ENCODE data around the gene LUC7L2. TPM values are rescaled to one million over a fixed set of nuclear protein-coding genes. Genes with fewer than 3 reads are reported as not detected.

LUC7L2 gene
- total and polyA plus RNA-seq, 2 donors (not counting 1 experiment from before 2014, with no cell fraction given): 26.5 to 142 TPM

- no peaks in the 10 kb centered on the region for H3K27me3 ChIP-seq (replicated peaks in 1 of 4; ENCODE audit: control extremely low read depth in 1 of 4, control insufficient read depth in 3 of 4, insufficient read depth in 4 of 4, low read length in 3 of 4)
- Mint-ChIP-seq H3K4me3 (peak overlapping the region; percentile 99), H3K27me3 (no peaks in the 10 kb centered on the region), H3K9me3 (ENCODE audit: insufficient read depth) (no peaks in the 10 kb centered on the region), H3K27ac (peak overlapping the region; percentile 100), H3K4me1 (peaks cover 49% of the 10 kb centered on the region)
- H3K9me3 ChIP-seq (ENCODE audit: control extremely low read depth in 1 of 3, control insufficient read depth in 2 of 3, insufficient read depth in 1 of 3, low read length in 2 of 3): no peaks in the 10 kb centered on the region
- ATAC-seq (ENCODE audit: low read depth) (no peak), DNase-seq (no peak)
- intact Hi-C loops (cut with micrococcal nuclease): loop anchor here (5.0 kb wide), 1 partner anchor 1359 kb away; the partner anchor contains the start of gene CREB3L2
- 0% methylated on average over 1 of the region's 2 CpGs for WGBS (ENCODE audit: insufficient coverage)
- H3K4me3 ChIP-seq (ENCODE audit: control extremely low read depth in 1 of 5, extremely low read depth in 1 of 5, insufficient read depth in 1 of 5, low read depth in 2 of 5, low read length in 4 of 5): peak overlapping the region; percentile 91 to 96 (median 96)
- peak overlapping the region; percentile 98 to 99 for H3K27ac ChIP-seq (ENCODE audit: low read length in 2 of 2)
- H3K4me2 ChIP-seq (replicated peaks; ENCODE audit: low read depth, low read length, poor library complexity, severe bottlenecking): peak overlapping the region; percentile 87
- H4K20me1 ChIP-seq (ENCODE audit: control insufficient read depth, insufficient read depth, low read length, poor library complexity, severe bottlenecking): peaks cover 41% of the 10 kb centered on the region
- peaks cover 61% of the 10 kb centered on the region for H3K79me2 ChIP-seq (ENCODE audit: control insufficient read depth, insufficient read depth, low read length)
- POLR2A ChIA-PET: interaction anchor here (0.7 kb wide), 2 partner anchors 17 to 21 kb away, joined by 3 to 9 read pairs; no protein-coding TSS in a partner anchor
- H3K36me3 ChIP-seq (replicated peaks in 1 of 2; ENCODE audit: control extremely low read depth in 1 of 2, control insufficient read depth in 1 of 2, extremely low read depth in 1 of 2, insufficient read depth in 2 of 2, low read length in 1 of 2): peaks cover 7 to 13% of the 10 kb centered on the region in 2 experiments
- CTCF ChIA-PET: interaction anchor here (2.5 kb wide), 1 partner anchor 21 kb away, joined by 16 read pairs; the partner anchor contains the start of gene FMC1
- H3K9ac ChIP-seq (ENCODE audit: low read length): peak overlapping the region; percentile 95
- peak overlapping the region; percentile 90 for H2AFZ ChIP-seq (ENCODE audit: insufficient read depth, low read depth, low read length, poor library complexity, severe bottlenecking)
- H3K4me1 ChIP-seq (ENCODE audit: control insufficient read depth in 2 of 2, insufficient read depth in 2 of 2, low read length in 2 of 2): peaks cover 7 to 24% of the 10 kb centered on the region in 2 donors
- TF ChIP-seq EZH2 (IDR thresholded peaks at IDR 0.05; ENCODE audit: borderline replicate concordance, insufficient read depth, low read depth, low read length, poor library complexity, severe bottlenecking) (no peak), CTCF (IDR thresholded peaks at IDR 0.05) (no peak)
Observed at GRCh38 chr7:139360948-139361307, 1.2 kb downstream of the LUC7L2 start.

DNA sequence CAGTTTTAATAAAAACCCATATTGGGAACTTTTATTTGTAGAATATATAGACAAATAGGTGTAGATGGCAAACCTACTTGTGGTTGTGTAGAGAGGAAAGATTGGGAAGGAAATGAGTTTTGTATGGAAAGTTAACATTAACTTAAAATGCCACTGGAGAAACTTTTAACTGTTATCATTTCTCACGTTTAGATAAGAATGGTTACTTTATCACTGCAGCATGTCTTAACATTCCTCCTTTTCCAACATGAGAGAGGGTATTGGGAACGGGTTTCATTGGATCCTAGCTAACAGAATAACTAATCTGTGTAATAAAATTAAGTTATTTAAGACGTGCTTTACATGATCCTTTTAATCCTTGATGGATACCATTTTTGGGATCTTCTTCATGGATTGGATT lies 1.8 kb downstream of the LUC7L2 start:
- H3K4me2 ChIP-seq (replicated peaks; ENCODE audit: low read depth, low read length, poor library complexity, severe bottlenecking): peak overlapping the region; percentile 87
- peaks cover 67% of the 10 kb centered on the region for H3K79me2 ChIP-seq (ENCODE audit: control insufficient read depth, insufficient read depth, low read length)
- H3K27me3 ChIP-seq (replicated peaks in 1 of 4; ENCODE audit: control extremely low read depth in 1 of 4, control insufficient read depth in 3 of 4, insufficient read depth in 4 of 4, low read length in 3 of 4): no peaks in the 10 kb centered on the region
- H3K9me3 ChIP-seq (ENCODE audit: control extremely low read depth in 1 of 3, control insufficient read depth in 2 of 3, insufficient read depth in 1 of 3, low read length in 2 of 3): no peaks in the 10 kb centered on the region
- peaks cover 47% of the 10 kb centered on the region for H4K20me1 ChIP-seq (ENCODE audit: control insufficient read depth, insufficient read depth, low read length, poor library complexity, severe bottlenecking)
- peak overlapping the region; percentile 95 for H3K9ac ChIP-seq (ENCODE audit: low read length)
- ChIA-PET CTCF (no interaction called here), POLR2A (no interaction called here)
- intact Hi-C loops (cut with micrococcal nuclease): loop anchor here (5.0 kb wide), 1 partner anchor 1359 kb away; the partner anchor contains the start of gene CREB3L2
- ATAC-seq (ENCODE audit: low read depth) (no peak), DNase-seq (no peak)
- no peak overlapping the region for H3K27ac Mint-ChIP-seq
- TF ChIP-seq CTCF (IDR thresholded peaks at IDR 0.05) (no peak), EZH2 (IDR thresholded peaks at IDR 0.05; ENCODE audit: borderline replicate concordance, insufficient read depth, low read depth, low read length, poor library complexity, severe bottlenecking) (no peak)
- H3K27me3 Mint-ChIP-seq: no peaks in the 10 kb centered on the region
- H3K4me1 Mint-ChIP-seq: peaks cover 49% of the 10 kb centered on the region
- WGBS (ENCODE audit: insufficient coverage): no CpG with 5 or more reads among the region's 3 CpGs
- H2AFZ ChIP-seq (ENCODE audit: insufficient read depth, low read depth, low read length, poor library complexity, severe bottlenecking): no peak overlapping the region
- peak overlapping the region in 1 of 2 donors; percentile 98 for H3K27ac ChIP-seq (ENCODE audit: low read length in 2 of 2)
- H3K9me3 Mint-ChIP-seq (ENCODE audit: insufficient read depth): no peaks in the 10 kb centered on the region
- H3K4me3 Mint-ChIP-seq: peak overlapping the region; percentile 37
- H3K4me1 ChIP-seq (ENCODE audit: control insufficient read depth in 2 of 2, insufficient read depth in 2 of 2, low read length in 2 of 2): peaks cover 7 to 24% of the 10 kb centered on the region in 2 donors
- H3K36me3 ChIP-seq (replicated peaks in 1 of 2; ENCODE audit: control extremely low read depth in 1 of 2, control insufficient read depth in 1 of 2, extremely low read depth in 1 of 2, insufficient read depth in 2 of 2, low read length in 1 of 2): peaks cover 7 to 15% of the 10 kb centered on the region in 2 experiments
- H3K4me3 ChIP-seq (ENCODE audit: control extremely low read depth in 1 of 5, extremely low read depth in 1 of 5, insufficient read depth in 1 of 5, low read depth in 2 of 5, low read length in 4 of 5): peak overlapping the region in 1 of 5 experiments; percentile 96

All from B cell (primary cell).